ENCODE data around the gene CNOT2.

CNOT2 gene, protein sequence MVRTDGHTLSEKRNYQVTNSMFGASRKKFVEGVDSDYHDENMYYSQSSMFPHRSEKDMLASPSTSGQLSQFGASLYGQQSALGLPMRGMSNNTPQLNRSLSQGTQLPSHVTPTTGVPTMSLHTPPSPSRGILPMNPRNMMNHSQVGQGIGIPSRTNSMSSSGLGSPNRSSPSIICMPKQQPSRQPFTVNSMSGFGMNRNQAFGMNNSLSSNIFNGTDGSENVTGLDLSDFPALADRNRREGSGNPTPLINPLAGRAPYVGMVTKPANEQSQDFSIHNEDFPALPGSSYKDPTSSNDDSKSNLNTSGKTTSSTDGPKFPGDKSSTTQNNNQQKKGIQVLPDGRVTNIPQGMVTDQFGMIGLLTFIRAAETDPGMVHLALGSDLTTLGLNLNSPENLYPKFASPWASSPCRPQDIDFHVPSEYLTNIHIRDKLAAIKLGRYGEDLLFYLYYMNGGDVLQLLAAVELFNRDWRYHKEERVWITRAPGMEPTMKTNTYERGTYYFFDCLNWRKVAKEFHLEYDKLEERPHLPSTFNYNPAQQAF

DNA sequence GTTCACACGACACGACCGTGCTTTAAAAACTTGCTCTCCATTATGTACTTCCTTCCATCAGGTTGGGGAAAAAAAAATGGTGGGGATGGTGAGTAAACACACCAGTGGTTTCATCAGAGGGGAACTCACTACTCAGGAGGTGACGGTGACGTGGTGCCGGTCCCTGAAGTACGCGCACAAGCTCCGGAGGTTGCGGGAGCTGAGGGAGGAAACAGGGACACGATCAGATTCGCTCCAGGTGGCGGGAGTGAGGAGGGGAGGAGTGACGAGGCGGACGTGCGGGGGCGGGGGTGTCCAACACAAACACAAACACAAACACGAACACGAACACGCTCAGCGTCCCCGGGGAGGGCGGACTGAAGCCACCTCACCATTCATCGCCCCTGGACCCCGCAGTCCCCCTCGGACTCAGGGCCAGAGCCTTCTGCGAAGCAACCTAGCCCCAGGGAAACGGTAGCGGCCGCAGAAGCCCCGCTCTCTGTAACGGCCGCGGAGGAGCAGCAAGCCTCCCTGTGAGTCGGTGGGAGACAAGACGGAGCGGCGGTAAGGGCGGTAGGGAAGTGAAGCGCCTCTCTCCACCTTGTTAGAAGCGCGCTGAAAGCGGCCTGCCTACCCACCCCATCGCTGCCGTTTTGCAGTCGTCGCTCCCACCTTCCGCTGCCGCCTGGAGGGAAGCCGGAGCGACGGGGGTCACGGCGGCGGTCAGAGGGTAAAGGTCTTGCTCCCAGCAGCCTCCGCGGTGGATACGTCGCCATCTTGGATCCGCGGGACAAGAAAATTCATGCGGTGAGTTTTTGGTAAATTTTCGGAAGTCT is at the start of gene CNOT2:
CNOT2 (plus strand) TSS at position 739 of the 815 bp plus-strand sequence. CDS start 34,794 bp downstream, outside the sequence.
- DNase-seq: peak; percentile 90 to 92

DNA sequence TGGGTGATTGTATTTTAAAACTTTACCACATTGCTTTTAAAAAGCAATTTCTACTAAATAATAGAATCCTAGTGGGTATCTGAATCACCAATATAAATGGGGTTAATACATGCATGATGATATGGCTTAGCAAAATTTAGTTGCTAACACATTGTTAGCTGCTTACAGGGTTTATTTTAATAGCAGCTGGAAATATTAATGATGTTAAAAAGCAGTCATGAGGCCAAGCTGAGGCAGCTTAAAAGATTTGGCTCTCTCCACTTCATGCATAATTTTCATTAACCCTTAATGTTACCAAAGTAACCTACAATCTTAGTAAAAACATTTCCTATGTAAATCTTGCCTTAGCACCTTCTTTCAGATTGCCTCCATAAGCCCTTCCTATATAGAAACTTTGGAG is 49.2 kb upstream of the CNOT2 start:
- no peak for DNase-seq

DNA sequence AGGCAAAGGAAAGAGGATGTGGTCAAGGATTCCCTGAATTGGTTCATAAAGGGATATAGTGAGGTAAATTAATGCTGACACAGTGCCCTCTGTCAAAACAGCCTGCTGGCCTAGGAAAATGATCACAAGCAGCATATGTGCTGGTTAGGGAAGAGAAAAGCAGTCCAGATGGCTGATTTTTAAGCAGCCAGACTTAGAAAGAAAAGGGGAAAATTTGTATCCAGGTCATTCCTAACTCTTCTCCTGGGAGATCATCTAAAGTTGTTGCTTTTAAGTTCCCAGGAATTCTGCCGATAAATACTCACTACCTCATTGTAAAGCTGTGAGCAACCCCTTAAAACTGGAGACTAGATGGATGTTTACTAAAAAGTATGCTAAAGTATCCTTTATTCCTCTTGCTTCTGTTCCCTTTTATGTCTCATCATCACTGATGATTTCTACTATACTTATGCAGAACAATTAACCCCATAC is 46.4 kb upstream of the CNOT2 start:
- DNase-seq: no peak

DNA sequence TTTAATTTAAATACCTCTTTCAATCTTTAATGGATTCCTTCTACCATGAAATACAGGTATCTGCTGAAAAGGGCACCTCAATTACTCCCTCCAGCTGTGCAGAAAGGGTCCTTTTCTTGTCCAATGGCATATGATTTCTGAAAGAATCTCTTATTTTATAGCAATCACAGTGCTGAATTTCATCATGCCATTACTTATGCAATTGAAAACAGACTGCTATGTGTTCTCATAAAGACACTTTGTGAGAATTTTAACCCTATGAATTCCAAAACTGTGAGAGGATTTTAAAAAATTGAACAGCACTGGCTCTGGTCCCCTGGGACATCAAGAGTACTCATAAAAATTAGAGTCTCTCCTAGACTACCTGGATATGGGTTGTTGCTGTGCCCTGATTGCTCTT is 45.9 kb upstream of the CNOT2 start:
- DNase-seq: no peak

DNA sequence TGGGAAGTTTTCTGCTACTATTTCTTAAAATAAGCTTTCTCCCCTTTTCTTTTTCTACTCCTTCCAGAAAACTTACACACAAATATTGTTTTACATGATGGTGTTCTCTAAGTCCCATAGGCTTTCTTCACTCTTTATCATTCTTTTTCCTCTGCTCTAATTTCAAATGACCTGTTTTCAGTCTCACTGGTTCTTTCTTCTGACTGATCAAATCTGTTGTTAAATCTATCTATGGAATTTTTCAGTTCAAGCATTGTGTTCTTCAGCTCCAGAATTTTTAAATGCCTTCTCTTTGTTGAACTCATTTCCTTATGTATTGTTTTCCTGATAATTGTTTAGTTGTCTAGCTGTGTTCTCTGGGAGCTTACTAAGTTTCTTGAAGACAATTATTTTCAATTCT is 29.5 kb upstream of the CNOT2 start:
- DNase-seq: no peak

DNA sequence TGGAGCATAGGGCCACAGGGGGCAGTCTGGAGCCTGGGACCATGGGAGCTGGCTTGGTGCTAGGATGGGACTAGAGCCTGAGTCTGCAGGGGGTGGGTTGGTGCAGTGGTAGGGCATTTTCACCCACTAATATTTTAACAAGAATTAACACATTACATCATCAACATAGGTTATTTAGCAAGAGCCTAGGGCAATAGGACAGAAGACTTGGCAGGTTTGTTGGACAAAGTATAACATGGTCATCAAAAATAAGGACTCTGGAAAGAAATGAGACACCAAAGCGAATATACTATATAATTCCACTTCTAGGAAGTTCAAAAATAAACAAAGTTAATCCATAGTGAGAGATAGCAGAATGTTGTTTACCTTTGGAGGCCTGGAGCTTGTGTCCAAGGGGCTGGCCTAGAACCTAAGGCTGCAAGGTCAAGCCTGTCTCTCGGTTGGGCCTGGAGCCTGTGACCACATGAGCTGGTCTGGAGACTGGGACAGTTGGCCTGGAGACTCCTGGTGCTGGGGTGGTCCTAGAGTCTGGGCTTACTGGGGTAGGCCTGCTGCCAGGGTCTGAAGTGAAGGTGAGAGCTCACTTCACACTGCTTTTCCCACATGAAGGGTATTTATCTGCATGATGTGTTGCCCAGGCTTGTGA is 28.1 kb upstream of the CNOT2 start:
- DNase-seq: no peak

DNA sequence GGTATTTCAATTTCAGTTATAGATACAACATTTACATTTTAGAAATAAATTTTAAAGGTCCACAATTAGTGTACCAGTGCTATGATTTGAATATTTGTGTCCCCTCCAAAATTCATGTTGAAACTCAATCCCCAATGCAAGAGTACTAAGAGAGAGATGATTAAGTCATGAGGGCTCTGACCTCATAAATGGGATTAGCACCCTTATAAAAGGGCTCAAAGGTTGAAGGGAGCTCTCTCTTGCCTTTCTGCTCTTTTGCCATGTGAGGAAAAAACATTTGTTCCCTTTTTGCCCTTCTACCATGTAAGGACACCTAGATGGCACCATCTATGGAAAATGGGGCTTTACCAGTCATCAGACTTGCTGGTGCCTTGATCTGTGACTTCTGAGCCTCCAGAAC is 25.8 kb upstream of the CNOT2 start:
- DNase-seq: no peak

DNA sequence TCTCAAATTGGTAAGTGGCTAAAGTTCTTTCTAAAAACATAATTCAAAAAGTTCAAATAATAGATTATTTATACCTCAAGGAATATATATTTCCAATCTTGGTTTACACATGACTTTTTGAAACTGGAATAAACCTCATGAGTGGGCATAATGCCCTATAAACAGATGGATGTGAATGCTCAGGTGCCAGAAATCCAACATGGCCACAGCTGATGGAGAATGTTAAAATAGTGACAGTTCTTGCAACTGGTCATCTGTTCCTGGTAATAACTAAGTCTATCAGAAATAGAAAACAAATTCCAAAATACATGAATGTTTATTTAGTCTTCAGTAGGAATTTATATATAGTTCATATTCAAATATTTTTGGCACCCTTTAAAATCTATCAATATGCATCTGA is 21.6 kb upstream of the CNOT2 start:
- no peak for DNase-seq

DNA sequence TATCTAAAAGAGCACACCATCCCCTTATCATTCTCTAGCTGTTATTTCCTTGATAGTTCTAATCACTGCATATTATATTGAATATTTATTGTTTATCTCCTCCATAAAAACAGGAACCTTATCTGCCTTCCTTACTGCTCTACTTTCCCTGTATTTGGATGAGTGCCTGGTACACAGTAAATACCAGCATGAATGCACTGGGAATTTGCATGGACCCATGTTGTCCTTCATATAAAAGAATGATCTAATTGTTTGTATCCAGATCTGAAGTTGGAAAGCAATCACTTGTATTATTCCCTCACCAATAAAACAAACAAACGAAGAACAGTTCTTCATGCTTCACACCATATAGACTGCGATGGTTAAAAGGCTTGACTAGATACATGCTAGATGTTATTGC is 15.3 kb upstream of the CNOT2 start:
- no peak for DNase-seq

DNA sequence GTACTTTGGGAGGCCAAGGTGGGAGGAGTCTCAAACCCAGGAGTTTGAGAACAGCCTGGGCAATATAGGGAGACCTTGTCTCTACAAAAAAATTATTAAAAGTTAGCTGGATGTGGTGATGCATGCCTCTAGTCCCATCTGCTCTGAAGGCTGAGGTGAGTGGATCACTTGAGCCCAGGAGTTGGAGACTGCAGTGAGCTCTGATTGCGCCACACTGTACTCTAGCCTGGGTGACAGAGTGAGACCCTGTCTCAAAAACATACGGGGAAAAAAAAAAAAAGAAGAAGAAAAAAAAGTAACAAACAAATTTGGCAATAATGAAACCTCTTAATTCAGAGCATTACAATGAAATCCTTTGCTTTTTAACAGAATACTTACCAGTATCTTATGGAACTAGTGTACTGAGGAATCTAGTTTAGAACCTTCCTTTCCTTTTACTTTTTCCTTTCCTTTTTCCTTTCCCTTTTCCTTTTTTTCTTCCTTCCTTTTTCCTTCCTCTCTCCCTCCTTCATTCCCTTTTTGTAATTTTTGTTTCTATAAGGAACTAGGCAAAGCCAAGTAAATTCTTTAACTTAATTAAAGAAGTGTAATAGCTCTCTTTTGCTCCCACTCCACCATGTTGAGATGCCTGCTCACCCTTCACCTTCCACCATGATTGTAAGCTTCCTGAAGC is 12.2 kb upstream of the CNOT2 start:
- DNase-seq: no peak

DNA sequence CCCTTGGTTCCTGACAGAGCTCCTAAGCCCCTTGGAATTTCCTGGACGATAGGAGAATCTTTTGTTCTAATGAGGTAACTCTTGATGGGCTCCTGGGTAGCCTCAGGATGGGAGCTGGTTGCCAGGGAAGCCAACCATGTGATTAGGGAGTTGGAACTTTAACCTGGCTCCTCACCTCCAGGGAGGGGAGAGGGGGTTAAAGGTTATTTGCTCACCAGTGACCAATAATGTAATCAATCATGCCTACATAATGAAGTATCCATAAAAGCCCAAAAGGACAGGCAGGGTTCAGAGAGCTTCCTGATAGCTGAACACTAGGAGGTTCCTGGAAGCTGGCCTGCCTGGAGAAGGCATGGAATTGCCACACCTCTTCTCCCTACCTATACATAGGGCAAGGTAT is 6.2 kb upstream of the CNOT2 start:
- no peak for DNase-seq

DNA sequence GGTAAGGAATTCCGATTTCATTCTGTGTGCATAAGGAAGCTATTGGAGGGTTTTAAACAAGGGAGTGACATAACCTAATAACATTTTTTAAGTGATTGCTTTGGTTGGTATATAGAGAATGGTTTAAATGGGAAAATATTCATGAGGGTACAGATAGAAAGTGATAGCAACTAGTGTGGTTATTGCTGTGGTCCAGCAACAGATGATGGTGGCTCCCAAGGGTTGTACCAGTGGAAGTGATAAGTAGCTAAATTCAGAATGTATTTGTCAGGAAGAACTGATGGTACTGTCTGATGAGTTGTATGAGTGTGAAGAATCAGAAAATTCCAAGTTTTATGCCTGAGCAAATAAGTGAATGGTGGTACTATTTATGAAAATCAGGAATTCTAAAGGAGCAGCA is 2.6 kb upstream of the CNOT2 start:
- no peak for DNase-seq

DNA sequence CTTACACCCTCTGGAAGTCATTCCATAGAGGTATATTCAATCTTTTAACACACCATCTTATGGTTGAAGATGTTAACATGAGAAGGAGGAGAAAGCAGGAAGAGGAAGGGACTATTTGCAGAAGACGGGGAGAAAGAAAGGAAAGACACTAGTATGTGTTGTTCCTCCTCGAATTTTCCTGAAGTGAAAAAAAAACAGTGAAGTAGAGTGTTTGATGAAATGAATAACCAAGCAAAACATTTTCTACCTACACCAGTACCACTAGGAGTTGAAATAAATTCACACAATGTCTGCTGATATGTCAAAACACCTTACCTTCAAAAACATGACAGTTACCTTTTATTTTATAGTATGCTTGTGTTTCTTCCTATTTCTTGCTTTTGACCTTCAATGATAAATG is 1.4 kb upstream of the CNOT2 start:
- DNase-seq: no peak

DNA sequence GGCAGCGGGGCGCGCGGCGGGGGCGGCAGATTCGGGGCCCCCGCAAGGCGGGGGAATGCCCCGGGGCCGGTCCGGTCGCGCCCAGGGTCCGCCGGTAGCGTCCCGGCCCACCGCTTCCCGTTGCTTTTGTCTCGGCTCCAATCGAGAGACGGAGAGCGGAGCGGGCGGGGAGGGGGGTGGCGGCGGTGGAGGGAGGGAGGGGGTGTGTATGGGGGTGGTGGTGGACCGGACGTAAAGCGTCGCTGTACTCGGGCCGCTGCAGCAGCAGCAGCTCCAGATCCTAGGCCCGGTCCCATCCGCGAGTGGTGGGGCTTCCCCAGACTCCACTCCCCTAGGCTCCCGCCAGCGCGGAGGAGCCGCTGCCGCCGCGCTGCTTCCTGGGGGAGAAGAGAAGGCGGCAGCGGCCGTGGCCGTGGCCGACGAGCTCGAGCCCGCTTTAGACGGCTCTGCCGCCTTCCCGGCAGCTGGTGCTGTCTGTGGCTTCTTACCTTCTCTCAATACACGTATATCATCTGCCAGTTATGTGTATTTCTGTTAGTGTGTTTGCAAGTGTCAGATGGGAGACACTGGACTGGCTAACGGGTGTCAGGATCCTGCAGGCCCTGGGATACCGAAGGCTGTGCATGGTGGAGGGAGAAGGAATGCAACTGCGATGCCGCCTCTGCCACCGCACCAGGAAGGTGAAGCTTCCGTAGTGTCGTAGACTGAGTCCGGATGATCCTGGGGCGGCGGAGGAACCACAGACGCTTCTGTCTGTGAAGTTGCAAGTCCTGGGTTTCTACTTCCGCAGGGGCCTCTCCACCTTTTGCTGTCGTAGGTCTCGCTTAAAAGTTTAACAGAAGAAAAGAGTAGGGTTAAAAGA is 508 bp downstream of the CNOT2 start:
- peak; percentile 65 to 69 for DNase-seq

DNA sequence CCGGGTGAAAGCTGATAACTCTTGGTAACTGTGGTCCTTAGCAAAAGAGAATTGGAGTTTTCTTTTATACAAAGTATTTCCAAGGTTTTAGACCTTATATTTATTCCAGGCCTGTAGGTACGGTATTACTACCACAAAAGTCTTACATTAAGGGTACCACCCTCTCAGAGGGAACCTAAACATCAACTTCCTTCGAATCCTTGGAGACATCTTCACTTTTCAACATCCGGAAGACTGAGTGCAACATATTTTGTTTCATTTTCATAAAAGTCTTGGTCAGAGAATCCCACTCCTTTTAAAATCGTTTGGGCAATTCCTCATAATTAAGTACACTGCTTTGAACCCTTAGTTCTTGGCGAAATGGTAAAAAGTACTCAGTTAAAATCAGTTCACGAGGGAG is 1.2 kb downstream of the CNOT2 start:
- no peak for DNase-seq

DNA sequence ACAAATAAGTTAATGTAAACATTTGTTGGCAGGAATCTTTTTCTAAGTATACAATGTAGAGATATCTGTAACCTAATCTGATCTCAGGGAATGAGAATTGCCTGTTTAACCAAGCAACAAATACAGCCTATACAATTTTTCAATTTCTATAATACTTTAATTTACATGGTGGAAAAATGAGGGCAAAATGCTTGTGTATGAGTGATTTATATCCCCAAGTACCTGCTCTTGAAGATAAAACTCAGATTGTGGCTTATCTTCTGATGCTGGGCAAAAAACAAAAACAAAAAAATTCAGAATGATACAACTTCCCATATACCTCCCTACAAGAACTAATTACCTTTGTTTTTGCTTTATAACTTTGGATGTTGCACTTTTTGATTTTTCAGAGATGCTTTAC is 2.2 kb downstream of the CNOT2 start:
- DNase-seq: no peak

DNA sequence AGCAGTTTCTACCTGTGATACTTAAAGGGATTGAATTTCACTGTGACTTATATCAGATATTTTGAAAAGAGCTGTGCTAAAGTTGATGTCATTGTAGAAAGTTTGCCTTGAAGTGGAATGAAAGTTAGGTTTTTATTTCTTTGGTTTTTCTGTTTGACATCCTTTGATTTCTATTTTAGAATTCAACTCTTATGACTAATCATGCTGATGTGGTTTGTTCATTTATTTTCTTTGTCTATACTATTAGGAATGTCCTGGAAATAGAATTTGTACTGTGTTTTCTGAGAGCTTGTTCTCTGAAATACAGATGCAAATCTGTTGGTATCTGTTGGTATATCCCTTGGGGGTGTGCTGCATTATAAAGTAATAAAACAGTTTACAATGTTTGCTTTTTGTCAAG is 3.3 kb downstream of the CNOT2 start:
- DNase-seq: no peak

DNA sequence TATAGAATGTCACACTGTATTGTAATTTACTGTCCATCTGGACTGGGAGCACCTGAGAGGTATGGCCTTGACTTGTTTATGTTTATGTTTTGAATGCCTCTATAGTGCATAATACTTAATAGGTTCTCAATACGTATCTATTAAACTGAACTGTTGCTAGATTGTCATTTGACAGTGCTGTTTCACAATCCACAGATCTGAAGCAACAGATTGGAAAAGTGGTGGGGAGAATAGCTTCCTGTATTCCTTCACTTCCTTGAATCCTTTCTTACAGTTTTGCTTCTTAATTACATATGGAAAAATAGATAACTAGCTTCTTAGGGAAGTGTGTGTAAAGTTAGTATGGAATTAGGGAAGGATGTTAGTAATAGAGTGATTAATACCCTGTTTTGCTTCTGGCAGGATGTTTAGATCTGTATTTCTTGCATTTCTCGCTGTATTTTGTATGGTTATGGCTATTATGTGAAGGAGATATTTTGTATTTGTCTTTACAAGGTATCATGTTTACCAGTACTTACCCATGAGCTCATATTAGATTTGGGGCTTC is 4.5 kb downstream of the CNOT2 start:
- no peak for DNase-seq

DNA sequence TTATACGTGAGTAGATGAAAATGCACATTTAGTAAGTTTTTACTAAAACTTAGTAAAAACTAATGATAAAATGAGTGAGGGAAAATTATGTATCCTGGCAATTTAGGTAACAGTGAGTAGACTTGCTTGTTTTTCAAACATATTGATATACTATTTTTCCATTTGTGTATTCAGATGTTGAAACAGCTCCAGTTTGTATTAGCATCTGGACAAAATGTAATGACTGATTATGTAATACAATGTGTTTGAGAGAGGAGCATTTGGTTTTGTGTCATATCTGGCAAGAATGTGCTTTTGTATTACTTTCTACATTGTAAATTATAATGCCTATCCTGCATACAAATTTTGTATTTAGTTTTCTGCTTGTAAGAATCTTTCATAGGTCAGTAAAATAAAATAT is 5.6 kb downstream of the CNOT2 start:
- DNase-seq: no peak

DNA sequence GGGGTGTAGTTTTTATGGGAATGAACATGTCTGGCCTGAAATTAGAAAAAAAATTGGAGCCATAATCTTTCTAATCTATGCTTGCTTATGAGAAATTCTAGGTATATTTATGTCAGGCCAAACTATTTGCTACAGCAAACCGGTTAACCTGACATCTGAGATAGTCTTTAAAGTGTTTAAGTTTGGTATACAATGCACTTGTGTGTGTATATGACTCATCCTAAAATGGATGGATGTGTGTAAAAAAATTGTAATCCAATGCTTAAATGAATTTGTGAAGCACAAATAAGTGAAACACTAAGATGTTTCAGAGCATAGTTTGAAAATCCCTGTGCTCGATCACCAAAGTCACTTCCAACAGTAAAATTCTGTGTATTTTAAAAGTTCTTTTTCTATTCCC is 6.7 kb downstream of the CNOT2 start:
- no peak for DNase-seq

DNA sequence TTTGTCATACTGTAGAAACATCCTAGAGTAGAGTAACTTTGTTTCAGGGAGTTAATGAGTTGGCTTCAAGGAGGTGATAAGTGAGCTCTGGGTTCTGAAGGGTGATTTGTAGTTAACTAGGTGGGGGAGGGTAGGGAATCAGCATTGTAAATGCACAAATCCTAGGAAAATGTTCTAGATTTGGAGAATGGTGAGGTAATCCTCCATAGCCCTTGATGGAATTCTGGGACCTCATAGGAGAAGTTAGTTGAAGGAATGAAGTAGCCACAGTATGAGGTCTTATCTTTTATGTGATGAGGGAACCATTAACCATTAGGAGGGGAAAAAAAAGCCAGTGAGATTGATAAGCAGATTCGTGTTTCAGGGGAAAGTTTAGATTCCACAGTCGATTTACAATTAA is 8.0 kb downstream of the CNOT2 start:
- DNase-seq: no peak

DNA sequence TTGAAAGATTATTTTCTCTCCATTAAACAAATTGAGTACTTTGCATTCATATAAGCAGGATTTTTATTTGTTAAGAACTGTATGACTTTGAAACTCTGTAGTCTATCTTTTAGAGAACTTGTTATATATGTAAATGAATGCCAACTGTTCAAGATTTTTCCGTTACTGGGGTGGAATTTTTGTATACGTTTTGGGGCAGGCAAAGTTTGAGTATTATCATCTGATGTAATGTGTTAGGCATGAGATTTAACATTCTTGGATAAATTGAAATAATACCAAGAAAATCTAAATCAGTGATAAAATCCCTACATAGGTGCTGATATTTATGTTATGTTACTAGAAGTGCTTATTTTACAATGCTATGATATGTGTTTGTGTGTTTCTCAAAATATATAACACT is 8.4 kb downstream of the CNOT2 start:
- DNase-seq: no peak

All from stimulated activated CD4-positive, alpha-beta T cell treated with anti-CD3 and anti-CD28 coated beads, Interleukin-2, amount 100 ng/mL, for 24 hours (primary cell).